ENCODE data around the gene EFHC2. TPM values are rescaled to one million over a fixed set of nuclear protein-coding genes. Genes with fewer than 3 reads are reported as not detected.

The EFHC2 gene
- total RNA-seq, 1 donor from 2014 or later = 3.2 TPM

- Histone ChIP-seq H3K4me3 (no peak overlapping the region), H3K9me3 (no peaks in the 10 kb centered on the region), H3K27me3 (no peaks in the 10 kb centered on the region), H3K4me1 (no peaks in the 10 kb centered on the region), H3K27ac (no peak overlapping the region), H3K36me3 (no peaks in the 10 kb centered on the region)
- intact Hi-C loops (cut with DNase I) = no loop called here
- no peak for DNase-seq (ENCODE audit: extremely low spot score in 2 of 2)
- no peak for TF ChIP-seq POLR2AphosphoS5 (IDR thresholded peaks at IDR 0.05; ENCODE audit: insufficient read depth in 1 of 2, low read depth in 1 of 2)
- TF ChIP-seq POLR2A (IDR thresholded peaks at IDR 0.05) = no peak
- no peak for TF ChIP-seq CTCF (IDR thresholded peaks at IDR 0.05)
Observed at GRCh38 chrX:44349561-44349960, 6.1 kb upstream of the EFHC2 start.

GRCh38 chrX:44344687-44345086 is 1.2 kb upstream of the EFHC2 start:
- H3K36me3 ChIP-seq = no peaks in the 10 kb centered on the region
- H3K4me3 ChIP-seq = peak overlapping the region in 1 of 2 donors; percentile 49
- no peak for DNase-seq (ENCODE audit: extremely low spot score in 2 of 2)
- H3K27me3 ChIP-seq = no peaks in the 10 kb centered on the region
- intact Hi-C loops (cut with DNase I) = no loop called here
- H3K9me3 ChIP-seq = no peaks in the 10 kb centered on the region
- H3K27ac ChIP-seq = no peak overlapping the region
- TF ChIP-seq CTCF (IDR thresholded peaks at IDR 0.05) = no peak
- no peak for TF ChIP-seq POLR2AphosphoS5 (IDR thresholded peaks at IDR 0.05; ENCODE audit: insufficient read depth in 1 of 2, low read depth in 1 of 2)
- no peak for TF ChIP-seq POLR2A (IDR thresholded peaks at IDR 0.05)
- peaks cover 4% of the 10 kb centered on the region for H3K4me1 ChIP-seq

GRCh38 chrX:44344194-44344593 is 722 bp upstream of the EFHC2 start:
- intact Hi-C loops (cut with DNase I) = no loop called here
- TF ChIP-seq POLR2A (IDR thresholded peaks at IDR 0.05) = no peak
- no peak for TF ChIP-seq POLR2AphosphoS5 (IDR thresholded peaks at IDR 0.05; ENCODE audit: insufficient read depth in 1 of 2, low read depth in 1 of 2)
- no peak for TF ChIP-seq CTCF (IDR thresholded peaks at IDR 0.05)
- Histone ChIP-seq H3K9me3 (no peaks in the 10 kb centered on the region), H3K27ac (no peak overlapping the region), H3K4me3 (peak overlapping the region in 1 of 2 donors; percentile 49), H3K4me1 (peaks cover 4% of the 10 kb centered on the region), H3K36me3 (no peaks in the 10 kb centered on the region), H3K27me3 (no peaks in the 10 kb centered on the region)
- DNase-seq (ENCODE audit: extremely low spot score in 2 of 2) = no peak

- no peak overlapping the region for H3K27ac ChIP-seq
- no peak for DNase-seq (ENCODE audit: extremely low spot score in 2 of 2)
- peak overlapping the region in 1 of 2 donors; percentile 38 for H3K4me3 ChIP-seq
- intact Hi-C loops (cut with DNase I) = no loop called here
- TF ChIP-seq POLR2A (IDR thresholded peaks at IDR 0.05) = no peak
- no peak for TF ChIP-seq CTCF (IDR thresholded peaks at IDR 0.05)
- TF ChIP-seq POLR2AphosphoS5 (IDR thresholded peaks at IDR 0.05; ENCODE audit: insufficient read depth in 1 of 2, low read depth in 1 of 2) = no peak
- no peaks in the 10 kb centered on the region for H3K9me3 ChIP-seq
- H3K27me3 ChIP-seq = no peaks in the 10 kb centered on the region
- H3K4me1 ChIP-seq = peaks cover 4% of the 10 kb centered on the region
- no peaks in the 10 kb centered on the region for H3K36me3 ChIP-seq
Observed at GRCh38 chrX:44342866-44343265, 606 bp downstream of the EFHC2 start.

GRCh38 chrX:44338361-44338760 is 5.1 kb downstream of the EFHC2 start:
- DNase-seq (ENCODE audit: extremely low spot score in 2 of 2) = no peak
- no peaks in the 10 kb centered on the region for H3K36me3 ChIP-seq
- no peak overlapping the region for H3K4me3 ChIP-seq
- H3K9me3 ChIP-seq = no peaks in the 10 kb centered on the region
- intact Hi-C loops (cut with DNase I) = no loop called here
- TF ChIP-seq CTCF (IDR thresholded peaks at IDR 0.05) (no peak), POLR2AphosphoS5 (IDR thresholded peaks at IDR 0.05; ENCODE audit: insufficient read depth in 1 of 2, low read depth in 1 of 2) (no peak), POLR2A (IDR thresholded peaks at IDR 0.05) (no peak)
- no peaks in the 10 kb centered on the region for H3K27me3 ChIP-seq
- H3K27ac ChIP-seq = no peak overlapping the region
- H3K4me1 ChIP-seq = peaks cover 4% of the 10 kb centered on the region

Measured in vagina (tissue), 2 donors.